ENCODE data around the gene DLL4.

GRCh38 chr15:40936234-40936708, 7.1 kb downstream of the DLL4 start:
- TF ChIP-seq SUZ12 (IDR thresholded peaks at IDR 0.05), result no peak
- no peak for TF ChIP-seq ZNF384 (IDR thresholded peaks at IDR 0.05)
- TF ChIP-seq BHLHE40 (IDR thresholded peaks at IDR 0.05; ENCODE audit: borderline replicate concordance), result no peak
- no peak for TF ChIP-seq HDGF (IDR thresholded peaks at IDR 0.05; ENCODE audit: borderline replicate concordance)
- no peak for TF ChIP-seq SP1 (IDR thresholded peaks at IDR 0.05)
- TF ChIP-seq NFRKB (IDR thresholded peaks at IDR 0.05), result no peak
- TF ChIP-seq ELF4 (IDR thresholded peaks at IDR 0.05), result no peak
- TF ChIP-seq, protein P1, sequence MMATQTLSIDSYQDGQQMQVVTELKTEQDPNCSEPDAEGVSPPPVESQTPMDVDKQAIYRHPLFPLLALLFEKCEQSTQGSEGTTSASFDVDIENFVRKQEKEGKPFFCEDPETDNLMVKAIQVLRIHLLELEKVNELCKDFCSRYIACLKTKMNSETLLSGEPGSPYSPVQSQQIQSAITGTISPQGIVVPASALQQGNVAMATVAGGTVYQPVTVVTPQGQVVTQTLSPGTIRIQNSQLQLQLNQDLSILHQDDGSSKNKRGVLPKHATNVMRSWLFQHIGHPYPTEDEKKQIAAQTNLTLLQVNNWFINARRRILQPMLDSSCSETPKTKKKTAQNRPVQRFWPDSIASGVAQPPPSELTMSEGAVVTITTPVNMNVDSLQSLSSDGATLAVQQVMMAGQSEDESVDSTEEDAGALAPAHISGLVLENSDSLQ (IDR thresholded peaks at IDR 0.05), result no peak
- no peak for TF ChIP-seq FOXA1 (IDR thresholded peaks at IDR 0.05)
- TF ChIP-seq ARNT (IDR thresholded peaks at IDR 0.05), result no peak
- no peak for TF ChIP-seq TARDBP (IDR thresholded peaks at IDR 0.05)
